GM21526 (cell line): ENCODE data around the gene KCNC3.

Source experiments
- ATAC-seq: cut with Tn5 transposase; IDR thresholded peaks from one replicate; pipeline ENCODE4 v1.9.1; 2021; ENCODE audit warnings: moderate library complexity; ENCODE audit not compliant: unreplicated experiment, low FRiP score

Gene KCNC3

DNA sequence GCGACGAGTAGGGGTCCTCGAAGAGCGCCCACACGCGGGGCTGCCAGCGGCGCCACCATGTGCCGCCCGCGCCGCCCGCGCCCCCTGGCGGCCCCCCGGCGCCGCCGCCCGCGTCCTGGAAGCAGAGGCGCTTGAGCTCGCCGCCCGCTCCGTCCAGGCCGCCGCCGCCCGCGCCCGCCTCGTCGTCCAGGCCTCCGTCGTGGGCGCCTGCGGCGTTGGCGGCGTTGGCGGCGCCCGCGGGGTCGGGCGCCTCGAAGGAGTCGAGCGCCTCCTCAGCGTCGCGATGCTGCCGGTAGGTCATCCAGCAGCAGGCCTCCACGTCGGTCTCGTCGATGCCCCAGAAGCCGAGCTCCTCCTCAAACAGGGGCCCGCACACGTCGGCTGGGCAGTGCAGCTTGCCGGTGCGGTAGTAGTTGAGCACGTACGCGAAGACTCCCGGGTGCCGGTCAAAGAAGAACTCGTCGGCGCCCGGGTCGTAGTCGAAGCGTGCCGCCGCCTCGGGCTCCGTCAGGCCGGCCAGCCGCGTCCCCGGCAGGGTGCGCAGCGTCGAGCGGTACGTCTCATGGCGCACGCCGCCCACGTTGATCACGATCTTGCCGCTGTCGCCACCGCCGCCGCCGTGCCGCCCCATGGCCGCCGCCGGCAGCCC is 829 bp downstream of the KCNC3 start:
- no peak for ATAC-seq

DNA sequence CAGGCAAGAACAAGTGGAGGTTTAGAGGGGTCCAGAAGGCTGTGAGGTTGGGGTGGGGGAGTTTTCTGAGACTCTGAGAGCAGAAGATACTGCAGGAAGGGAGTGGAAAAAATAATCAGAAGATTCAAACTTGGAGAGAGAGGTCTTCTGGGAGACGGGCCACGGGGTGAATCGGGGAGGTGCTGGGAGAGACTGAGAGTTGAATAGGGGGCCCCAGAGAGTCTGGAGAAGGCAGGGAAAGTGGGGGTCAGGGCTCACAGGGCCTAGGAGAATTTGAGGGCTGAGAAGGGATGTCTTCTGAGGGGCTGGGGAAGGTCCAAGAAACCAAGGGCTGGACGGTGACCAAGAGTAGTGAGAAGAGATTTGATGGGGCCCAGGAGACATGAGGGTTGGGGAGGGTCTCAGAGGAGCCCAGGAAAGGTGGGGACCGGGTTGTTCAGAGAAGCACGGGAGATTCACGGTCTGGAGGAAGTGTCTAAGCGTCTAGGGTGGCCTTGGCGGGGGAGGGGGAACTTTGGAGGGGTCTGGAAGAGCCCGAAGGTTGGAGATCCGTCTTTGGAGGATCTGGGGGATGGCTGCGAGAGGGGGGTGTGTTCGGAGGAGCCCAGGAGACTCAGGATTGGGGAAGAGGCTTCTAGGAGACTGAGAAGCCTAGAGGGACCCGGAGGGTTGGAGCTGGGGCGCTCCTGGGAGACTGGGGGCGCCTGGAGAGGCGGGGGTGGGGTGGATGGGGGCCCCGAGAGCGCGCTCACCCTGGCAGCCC is 1.5 kb downstream of the KCNC3 start:
- no peak for ATAC-seq

DNA sequence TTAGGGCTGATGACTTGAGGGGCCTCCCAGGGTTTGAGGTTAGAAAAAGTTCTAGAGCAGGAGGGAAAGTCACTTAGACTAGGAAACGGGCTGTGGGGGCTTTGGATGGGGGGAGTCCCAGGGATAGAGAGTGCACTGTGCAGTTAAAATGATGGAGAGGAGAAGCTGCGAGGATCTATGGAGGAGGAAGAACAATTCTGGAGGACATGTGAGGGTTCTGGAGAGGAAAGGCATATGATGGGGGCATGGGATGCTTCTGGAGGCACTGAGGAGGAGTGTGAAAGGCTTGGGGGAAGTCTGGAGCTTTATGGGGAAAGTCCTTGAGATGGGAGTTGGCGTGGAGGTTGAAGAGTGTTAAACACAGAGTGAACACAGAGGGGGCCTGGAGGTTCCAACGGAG is 2.2 kb downstream of the KCNC3 start:
- no peak for ATAC-seq

DNA sequence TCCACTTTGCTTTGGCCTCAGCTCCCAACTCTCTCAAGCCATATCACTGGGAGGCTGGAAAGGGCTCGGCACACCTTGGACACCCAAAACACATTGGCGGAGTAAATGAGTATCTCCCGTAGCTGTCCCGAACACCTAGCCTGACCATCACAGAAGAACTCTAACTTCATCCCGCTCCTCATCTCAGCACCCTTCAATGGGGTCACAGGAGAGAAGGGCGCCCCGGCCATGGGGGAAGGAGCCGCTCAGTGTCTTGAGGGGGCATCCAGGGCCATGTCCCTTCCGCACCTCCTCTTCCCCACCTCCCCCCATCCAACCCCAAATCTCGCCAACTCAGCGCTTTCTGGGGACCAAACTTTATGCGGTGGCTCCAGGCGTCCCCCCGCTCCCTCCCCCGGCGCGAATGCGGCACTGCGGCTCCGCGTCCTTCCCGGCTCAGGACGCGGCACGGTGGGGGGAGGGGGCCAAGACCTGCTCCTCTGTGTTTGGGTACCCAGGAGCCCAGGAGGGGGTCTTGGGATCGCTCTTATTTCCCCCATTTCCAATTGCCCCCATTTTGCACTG is 3.0 kb downstream of the KCNC3 start:
- no peak for ATAC-seq

DNA sequence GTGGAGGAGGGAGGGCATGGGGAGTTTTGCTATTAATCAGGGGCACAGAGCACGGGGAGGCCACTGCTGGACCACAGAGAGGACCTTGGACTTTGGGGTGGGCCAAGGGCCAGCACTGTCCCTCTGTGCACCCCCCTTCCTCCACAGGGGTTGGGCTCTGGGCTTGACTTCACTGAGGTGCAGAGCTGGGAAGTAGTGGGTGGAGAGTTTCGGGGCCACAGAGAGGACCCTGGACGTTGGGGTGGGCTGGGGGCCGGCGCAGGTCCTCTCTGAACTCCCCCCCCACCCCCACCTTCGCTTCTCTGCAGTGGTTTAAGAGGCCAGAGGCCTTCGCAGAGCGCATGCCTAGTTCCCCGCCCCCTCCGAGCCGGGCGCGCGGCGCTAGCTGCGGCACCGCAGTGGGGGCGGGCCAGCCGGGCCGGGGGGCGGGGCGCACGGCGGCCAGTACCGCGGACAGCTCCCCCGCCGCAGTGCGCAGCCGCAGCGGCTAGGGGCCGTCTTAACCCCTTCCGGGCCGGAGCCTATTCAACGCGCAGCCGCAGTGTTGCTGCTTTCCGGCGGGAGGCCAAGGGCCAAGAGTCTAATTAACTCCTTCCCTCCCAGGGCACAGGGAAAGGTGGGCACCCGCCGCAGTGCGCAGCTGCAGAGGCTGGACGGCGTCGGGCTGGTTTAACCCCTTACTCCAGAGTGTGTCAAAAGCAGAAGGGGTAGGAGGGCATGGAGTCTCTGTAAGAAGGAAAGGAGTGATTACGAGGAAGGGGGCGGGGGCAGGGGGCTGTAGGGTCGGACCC is 3.7 kb downstream of the KCNC3 start:
- peak; percentile 26 for ATAC-seq

DNA sequence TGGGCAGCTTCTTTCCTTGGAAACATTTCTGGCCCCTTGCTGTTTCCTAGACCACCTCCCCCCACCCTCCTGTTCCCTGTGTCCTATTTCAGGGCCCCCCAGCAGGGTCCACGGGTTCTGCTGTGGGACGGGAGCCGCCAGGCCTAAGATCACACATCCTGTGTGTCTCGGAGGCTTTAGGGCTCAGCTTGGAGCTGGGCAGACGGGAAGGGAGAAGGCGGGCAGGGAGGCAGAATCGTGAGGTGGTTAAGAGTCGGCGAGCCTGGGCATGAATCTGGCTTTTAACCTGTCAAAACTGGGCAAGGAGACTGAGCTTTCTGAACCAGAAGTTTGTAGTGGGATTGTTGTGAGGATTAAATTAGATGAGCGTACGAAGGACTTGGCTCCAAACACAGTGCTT is 4.8 kb downstream of the KCNC3 start:
- no peak for ATAC-seq

DNA sequence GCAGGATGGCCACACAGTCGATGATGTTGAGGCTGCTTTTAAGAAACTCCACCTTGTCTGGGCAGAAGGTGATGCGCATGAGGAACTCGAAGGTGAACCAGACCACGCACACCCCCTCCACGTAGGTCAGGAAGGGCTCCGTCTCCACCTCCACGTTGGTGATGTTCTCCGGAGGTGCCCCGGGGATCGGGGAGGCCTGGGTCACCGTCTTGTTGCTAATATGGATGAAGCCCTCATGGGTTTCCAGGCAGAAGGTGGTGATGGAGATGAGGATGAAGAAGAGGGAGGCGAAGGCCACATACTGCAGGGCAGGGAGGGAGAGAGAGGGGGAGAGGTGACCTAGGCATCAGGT is 5.4 kb downstream of the KCNC3 start:
- no peak for ATAC-seq

DNA sequence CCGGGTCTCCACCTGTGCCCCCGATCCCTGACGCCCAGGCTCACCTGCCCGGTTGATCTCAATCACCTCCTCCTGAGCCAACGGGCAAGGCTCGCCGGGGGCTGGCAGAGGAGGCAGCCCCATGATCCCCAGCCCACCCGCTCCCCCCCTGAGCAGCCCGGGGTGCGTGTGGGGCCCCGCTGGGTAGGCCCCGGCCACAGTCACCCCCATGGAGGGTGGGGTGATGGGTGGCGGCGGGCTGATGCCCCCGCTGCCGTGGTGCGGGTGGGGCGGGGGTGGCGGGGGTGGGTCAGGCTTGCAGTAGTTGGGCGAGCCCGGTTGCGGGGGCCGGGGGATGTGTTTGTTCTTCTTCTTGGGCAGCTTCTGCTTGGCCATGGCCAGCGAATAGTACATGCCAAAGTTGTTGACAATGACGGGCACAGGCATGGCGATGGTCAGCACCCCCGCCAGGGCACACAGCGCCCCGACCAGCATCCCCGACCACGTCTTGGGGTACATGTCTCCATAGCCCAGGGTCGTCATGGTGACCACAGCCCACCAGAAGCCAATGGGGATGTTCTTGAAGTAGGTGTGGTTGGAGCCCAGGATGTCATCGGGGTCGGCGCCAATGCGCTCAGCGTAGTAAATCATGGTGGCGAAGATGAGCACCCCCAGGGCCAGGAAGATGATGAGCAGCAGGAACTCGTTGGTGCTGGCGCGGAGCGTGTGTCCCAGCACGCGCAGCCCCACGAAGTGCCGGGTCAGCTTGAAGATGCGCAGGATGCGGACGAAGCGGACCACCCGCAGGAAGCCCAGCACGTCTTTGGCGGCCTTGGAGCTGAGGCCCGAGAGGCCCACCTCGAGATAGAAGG is 6.0 kb downstream of the KCNC3 start:
- ATAC-seq: no peak

DNA sequence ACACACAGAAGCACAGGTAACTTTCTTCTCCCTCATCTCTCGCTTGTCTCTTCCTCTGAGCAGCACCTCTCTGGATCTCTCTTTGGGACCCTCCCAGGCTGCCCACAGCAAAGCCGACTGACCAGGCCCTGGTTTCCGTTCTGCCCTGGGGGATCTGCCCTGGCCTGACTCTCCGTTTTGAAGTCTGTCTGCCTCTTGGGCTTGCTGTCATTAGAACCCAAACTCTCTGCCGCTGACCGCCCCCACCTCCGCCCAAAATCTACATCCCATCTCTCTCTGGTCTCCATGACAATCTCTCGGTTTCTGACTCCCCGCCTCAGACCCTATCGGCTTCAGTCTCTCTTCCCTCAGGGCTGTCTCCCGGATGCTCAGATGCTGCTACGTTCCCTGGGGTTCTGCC is 6.9 kb downstream of the KCNC3 start:
- ATAC-seq: no peak

DNA sequence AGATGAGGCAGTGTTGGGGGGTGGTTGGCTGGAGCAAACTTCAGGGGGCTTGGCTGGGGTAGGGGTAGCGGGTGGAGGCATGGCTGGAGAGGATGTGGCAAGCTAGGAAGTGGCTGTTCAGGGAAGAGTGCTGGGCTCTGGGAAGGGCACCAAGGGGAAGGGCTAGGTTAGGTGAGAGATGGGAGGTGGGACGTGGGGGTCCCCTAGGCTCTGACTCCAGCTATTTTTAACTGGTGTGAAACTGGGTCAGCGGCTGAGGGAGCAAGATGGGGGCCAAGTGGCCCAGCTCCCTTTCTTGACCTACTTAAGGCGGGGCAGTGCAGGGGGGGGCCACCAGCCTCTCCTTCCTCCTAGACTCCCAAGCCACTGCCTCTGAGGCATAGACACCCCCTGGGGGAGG is 7.3 kb downstream of the KCNC3 start:
- no peak for ATAC-seq

DNA sequence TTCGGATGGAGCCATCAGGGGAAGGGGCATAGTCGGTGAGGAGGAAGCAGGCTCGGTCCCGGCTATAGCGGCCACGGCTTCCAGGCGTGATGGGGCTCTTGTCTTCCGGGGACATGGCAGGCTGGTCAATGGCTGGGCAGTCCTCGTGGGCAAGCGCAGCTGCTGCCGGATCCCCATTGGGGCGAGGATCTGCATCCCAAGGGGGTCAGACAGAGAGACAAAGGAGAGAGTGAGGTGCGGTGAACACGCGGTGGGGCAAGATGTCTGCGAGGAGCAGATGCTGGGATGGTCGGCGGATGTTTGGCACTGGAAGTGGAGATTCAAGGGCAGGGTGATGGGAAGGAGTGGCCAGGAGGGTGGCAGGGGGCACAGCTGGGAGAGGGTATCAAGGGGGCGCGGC is 8.6 kb downstream of the KCNC3 start:
- ATAC-seq: no peak

DNA sequence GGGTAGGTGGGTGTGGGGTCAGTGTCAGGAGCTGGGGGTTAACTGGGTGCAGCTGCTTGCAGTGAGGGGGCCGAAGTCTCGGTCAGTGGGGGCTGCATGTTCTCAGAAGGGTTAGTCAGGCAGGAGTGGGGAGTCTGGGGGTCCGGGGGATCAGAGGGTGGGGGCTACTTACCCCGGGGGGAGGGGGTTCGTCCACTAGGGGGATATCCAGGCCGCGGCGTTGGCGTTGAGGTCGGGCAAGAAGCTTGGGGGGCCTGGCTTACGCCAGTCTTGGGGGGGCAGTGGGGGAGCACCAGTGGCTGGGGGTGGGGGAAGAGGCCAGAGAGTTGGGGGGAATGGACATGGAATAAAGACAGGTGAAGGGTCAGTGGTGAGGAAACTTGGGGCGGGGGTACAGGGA is 9.1 kb downstream of the KCNC3 start:
- ATAC-seq: no peak

DNA sequence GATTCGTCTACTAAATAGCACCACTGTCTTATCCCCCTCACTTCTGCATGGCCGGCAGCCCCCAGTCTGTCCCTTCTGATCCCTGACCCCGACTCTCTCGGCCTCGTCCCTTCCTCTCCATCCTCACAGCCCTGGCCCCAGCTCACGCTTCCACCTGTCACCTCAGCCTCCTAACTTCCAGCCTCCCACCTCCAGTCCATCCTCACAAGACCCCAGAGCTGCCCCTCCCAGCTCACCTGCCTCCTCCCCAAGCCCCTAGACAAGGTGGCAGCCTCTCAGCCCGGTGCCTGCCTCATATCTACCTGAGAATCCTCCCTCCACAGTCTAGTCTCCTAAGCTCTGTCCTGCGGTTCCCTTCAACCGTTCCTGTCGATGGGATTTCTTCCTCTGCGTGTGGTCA is 10.0 kb downstream of the KCNC3 start:
- no peak for ATAC-seq

DNA sequence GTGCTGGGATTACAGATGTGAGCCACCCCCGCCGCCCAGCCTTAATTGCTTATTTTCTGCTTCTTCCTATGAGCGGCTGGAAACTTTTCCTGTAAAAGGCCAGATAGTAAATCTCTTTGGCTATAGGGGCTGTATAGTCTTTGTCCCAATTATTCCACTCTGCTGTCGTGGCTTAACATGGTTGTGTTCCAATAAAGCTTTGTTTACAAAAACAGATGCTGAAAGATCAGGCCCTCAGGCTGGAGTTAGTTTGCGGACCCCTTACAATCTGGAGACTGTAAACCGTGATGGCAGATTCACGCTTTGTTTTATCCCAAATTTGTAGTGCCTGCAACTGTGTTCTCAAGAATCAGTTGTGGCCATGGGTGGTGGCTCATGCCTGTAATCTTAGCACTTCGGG is 10.7 kb downstream of the KCNC3 start:
- ATAC-seq: no peak

DNA sequence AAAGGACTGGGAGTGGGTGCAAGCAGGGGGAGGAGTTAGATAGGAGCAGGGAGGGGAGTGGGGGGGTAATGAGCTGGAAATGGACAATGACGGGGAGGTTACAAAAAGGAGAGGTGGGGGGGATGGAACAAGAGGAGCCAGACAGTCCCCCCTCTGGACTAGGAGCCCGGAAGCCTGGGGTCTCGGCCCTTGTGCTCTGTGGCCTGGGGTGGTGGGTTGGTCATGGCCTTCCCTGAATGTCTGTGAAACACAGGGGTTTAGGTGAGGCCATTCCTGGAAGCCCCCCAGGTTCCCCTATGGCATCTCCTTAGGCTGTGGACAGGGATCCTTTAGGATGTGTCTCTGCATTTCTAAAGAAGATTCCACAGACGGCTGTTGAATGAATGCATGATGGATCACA is 12.1 kb downstream of the KCNC3 start:
- no peak for ATAC-seq

DNA sequence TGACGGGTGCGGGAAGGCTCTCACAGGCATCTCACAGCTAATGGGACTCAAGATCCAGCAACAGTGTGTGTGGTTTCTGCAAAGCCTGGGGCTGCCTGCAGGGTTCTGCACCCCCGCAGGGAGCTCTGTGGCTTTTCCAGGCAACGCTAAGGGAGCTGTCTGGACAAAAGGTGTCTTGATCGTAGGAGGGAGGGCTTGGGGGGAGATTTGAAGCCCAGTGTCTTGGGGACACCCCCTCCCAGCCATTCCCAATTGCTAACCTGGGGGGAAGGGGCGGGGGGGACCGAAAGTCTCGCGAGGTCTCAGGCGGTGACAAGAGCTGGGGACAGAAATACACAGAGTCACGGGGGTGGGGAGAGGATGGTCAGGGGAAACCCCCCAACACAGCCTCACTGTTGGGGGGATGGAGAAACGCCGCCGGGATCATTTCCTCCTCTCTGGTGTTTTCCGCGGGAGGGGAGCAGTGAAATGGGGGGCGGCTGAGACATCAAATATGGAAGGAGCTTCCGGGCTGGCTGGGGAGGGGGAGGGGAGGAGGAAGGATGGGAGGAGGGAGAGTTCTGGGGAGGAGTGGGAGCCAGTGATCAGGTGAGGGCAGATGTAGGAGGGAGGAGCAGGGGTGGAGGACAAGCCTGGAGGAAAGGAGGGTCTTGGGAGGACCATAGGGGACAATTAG is 13.3 kb downstream of the KCNC3 start:
- ATAC-seq: no peak

DNA sequence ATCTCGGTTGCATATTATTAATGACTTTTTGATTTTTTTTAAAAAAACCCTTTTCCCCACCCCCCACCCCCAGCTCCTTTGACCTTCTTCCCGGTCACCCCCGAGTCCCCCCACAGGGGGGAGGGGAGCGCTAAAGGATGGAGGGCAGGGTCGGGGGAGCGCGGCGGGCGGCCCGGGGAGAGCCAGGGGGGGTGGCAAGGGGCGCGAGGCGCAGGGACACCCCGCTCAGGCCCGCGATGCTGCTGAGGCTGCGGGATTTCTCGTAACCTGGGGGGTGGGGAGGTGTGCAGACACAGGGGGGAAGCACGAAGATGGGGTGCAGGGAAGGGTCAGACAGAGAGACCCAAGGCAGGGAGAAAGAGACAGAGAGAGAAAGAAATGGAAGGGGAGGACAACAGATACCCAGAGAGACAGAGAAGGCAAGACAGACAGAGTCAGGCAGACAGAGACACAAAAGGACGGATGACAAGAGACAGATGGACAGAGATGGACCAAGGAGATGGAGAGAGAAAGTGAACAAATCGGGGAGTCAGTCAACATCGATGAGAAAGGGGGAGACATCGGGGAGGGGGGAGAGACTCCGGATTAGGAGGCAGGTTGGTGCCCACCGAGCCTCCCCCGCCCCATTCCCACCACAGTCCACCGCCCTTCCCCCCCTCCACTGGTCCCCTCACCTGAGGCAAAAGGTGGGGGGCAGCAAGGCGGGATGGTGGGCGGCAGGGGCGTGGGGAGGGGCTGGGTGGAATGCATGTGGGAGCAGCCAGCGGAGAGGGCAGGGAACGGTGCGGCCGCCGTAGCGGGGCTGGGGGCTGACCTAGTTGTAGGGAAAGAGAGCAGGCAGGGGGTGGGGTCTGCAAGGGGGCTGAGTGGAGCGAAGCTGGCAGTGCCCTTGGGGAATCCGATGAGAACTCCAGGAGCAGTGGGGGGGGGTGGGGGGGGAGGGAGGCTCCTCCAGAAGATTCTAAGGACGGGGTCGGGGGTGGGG is 14.2 kb downstream of the KCNC3 start:
- no peak for ATAC-seq

DNA sequence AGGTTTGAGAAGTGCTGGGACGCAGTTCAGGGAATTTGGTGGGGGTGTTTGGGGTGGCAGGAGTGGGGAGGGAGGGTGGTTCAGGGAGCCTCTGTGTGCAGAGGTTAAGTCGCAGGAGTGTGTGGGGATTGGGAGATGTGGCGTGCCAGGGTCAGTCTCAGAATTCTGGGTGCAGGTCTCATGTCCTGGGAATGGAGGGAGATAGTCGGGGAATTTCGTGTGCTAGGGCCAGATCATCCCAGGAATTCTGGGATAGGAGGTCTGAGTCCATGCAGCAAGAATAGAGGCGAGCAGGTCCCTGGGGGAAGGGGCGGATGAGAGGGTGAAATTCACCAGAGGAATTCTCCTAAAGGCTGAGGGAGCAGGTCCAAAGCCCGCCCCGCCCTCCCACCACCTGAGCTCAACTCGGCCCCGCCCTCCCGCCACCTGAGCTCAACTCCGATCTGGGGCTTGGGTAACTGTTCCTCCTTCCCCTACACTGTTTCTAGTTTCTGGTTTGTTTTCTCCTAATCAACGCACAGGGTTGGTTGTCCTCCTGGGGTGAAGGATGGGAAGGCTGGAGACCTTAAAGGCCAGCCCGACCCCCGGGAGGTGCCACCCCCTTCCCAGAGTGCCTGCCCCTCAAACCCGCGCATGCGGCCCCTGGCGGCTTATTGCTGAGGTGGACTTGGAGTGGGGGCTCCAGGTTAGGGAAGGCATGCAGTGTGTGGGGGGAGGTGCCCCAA is 15.2 kb downstream of the KCNC3 start:
- no peak for ATAC-seq
